Measurements from ENCODE around the gene FITM1.

Gene FITM1

DNA sequence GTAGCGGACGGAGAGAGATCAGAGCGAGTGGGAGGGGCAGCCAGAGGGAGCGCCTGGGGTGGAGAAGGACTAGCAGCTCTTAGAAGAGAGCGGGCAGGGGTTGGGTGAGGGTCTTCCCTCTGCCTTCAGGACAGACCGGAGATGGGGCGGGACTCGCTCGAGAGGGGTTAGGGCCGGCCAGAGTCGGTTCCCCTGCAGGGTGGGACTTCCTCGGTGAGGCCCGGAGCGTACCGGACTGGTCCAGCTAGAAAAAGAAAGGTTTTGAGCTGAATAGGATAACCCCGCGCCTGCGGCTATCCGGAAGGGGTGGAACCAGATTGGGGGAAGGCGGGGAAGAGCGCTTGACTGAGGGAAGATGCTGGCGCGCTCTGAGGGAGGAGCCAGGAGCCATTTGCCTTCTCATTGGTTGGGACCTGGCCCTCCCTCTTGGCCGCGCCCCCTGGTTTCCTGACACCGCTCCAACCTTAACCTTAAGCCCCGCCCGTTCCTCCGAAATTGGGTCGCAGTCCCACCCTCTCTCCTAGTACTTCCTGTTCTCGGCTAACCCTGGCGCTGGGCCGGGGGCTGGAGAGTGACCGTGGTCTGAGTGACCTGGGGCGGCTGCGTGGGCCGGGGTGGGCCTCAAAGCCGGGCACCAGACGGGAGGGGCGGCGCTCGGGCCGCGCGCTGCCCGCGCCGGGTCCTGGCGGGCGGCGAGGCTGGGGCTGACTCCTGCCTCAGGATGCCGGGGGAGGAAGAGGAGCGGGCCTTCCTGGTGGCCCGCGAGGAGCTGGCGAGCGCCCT is 16.7 kb downstream of the FITM1 start, which contains the start of gene RNF31 (continued):
- no peak for TF ChIP-seq ZNF311 (tag by site-specific recombination; IDR thresholded peaks at IDR 0.05; ENCODE audit: borderline replicate concordance)
- TF ChIP-seq ZNF132 (tag by site-specific recombination; IDR thresholded peaks at IDR 0.05; ENCODE audit: borderline replicate concordance): no peak
- no peak for TF ChIP-seq ZFP41 (tag by site-specific recombination; IDR thresholded peaks at IDR 0.05; ENCODE audit: borderline replicate concordance)
- 0 out of 2 replicates have a peak, but pooled peaks have one; percentile 32 for TF ChIP-seq WT1 (tag by site-specific recombination; IDR thresholded peaks at IDR 0.05)
- TF ChIP-seq, protein P1, sequence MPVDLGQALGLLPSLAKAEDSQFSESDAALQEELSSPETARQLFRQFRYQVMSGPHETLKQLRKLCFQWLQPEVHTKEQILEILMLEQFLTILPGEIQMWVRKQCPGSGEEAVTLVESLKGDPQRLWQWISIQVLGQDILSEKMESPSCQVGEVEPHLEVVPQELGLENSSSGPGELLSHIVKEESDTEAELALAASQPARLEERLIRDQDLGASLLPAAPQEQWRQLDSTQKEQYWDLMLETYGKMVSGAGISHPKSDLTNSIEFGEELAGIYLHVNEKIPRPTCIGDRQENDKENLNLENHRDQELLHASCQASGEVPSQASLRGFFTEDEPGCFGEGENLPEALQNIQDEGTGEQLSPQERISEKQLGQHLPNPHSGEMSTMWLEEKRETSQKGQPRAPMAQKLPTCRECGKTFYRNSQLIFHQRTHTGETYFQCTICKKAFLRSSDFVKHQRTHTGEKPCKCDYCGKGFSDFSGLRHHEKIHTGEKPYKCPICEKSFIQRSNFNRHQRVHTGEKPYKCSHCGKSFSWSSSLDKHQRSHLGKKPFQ (tag by site-specific recombination; IDR thresholded peaks at IDR 0.05): no peak
- TF ChIP-seq, protein P2, sequence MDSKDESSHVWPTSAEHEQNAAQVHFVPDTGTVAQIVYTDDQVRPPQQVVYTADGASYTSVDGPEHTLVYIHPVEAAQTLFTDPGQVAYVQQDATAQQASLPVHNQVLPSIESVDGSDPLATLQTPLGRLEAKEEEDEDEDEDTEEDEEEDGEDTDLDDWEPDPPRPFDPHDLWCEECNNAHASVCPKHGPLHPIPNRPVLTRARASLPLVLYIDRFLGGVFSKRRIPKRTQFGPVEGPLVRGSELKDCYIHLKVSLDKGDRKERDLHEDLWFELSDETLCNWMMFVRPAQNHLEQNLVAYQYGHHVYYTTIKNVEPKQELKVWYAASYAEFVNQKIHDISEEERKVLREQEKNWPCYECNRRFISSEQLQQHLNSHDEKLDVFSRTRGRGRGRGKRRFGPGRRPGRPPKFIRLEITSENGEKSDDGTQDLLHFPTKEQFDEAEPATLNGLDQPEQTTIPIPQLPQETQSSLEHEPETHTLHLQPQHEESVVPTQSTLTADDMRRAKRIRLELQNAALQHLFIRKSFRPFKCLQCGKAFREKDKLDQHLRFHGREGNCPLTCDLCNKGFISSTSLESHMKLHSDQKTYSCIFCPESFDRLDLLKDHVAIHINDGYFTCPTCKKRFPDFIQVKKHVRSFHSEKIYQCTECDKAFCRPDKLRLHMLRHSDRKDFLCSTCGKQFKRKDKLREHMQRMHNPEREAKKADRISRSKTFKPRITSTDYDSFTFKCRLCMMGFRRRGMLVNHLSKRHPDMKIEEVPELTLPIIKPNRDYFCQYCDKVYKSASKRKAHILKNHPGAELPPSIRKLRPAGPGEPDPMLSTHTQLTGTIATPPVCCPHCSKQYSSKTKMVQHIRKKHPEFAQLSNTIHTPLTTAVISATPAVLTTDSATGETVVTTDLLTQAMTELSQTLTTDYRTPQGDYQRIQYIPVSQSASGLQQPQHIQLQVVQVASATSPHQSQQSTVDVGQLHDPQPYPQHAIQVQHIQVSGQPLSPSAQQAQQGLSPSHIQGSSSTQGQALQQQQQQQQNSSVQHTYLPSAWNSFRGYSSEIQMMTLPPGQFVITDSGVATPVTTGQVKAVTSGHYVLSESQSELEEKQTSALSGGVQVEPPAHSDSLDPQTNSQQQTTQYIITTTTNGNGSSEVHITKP (tag by site-specific recombination; IDR thresholded peaks at IDR 0.05): peak; percentile 77
- TF ChIP-seq ZNF670 (tag by site-specific recombination; IDR thresholded peaks at IDR 0.05; ENCODE audit: low read depth): no peak
- peak; percentile 88 for TF ChIP-seq SP3 (tag by site-specific recombination; IDR thresholded peaks at IDR 0.05)
- no peak for TF ChIP-seq ZNF843 (tag by site-specific recombination; IDR thresholded peaks at IDR 0.05)
- TF ChIP-seq, protein P3, sequence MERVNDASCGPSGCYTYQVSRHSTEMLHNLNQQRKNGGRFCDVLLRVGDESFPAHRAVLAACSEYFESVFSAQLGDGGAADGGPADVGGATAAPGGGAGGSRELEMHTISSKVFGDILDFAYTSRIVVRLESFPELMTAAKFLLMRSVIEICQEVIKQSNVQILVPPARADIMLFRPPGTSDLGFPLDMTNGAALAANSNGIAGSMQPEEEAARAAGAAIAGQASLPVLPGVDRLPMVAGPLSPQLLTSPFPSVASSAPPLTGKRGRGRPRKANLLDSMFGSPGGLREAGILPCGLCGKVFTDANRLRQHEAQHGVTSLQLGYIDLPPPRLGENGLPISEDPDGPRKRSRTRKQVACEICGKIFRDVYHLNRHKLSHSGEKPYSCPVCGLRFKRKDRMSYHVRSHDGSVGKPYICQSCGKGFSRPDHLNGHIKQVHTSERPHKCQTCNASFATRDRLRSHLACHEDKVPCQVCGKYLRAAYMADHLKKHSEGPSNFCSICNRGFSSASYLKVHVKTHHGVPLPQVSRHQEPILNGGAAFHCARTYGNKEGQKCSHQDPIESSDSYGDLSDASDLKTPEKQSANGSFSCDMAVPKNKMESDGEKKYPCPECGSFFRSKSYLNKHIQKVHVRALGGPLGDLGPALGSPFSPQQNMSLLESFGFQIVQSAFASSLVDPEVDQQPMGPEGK (tag by site-specific recombination; IDR thresholded peaks at IDR 0.05): 0 out of 2 replicates have a peak, but pooled peaks have one; percentile 9
- TF ChIP-seq, protein P4, sequence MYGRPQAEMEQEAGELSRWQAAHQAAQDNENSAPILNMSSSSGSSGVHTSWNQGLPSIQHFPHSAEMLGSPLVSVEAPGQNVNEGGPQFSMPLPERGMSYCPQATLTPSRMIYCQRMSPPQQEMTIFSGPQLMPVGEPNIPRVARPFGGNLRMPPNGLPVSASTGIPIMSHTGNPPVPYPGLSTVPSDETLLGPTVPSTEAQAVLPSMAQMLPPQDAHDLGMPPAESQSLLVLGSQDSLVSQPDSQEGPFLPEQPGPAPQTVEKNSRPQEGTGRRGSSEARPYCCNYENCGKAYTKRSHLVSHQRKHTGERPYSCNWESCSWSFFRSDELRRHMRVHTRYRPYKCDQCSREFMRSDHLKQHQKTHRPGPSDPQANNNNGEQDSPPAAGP (tag by site-specific recombination; IDR thresholded peaks at IDR 0.05): peak; percentile 78; the same call in 1 of the 2 replicates
- no peak for TF ChIP-seq ZNF140 (tag by site-specific recombination; IDR thresholded peaks at IDR 0.05)
- TF ChIP-seq, protein P5, sequence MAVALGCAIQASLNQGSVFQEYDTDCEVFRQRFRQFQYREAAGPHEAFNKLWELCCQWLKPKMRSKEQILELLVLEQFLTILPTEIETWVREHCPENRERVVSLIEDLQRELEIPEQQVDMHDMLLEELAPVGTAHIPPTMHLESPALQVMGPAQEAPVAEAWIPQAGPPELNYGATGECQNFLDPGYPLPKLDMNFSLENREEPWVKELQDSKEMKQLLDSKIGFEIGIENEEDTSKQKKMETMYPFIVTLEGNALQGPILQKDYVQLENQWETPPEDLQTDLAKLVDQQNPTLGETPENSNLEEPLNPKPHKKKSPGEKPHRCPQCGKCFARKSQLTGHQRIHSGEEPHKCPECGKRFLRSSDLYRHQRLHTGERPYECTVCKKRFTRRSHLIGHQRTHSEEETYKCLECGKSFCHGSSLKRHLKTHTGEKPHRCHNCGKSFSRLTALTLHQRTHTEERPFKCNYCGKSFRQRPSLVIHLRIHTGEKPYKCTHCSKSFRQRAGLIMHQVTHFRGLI (tag by site-specific recombination; IDR thresholded peaks at IDR 0.05): no peak
- no peak for TF ChIP-seq ZNF529 (tag by site-specific recombination; IDR thresholded peaks at IDR 0.05; ENCODE audit: insufficient replicate concordance)
- no peak for TF ChIP-seq ZNF747 (tag by site-specific recombination; IDR thresholded peaks at IDR 0.05)
- peak; percentile 81 for TF ChIP-seq ZBTB7A (tag by site-specific recombination; IDR thresholded peaks at IDR 0.05; ENCODE audit: low read depth)
- TF ChIP-seq, protein P6, sequence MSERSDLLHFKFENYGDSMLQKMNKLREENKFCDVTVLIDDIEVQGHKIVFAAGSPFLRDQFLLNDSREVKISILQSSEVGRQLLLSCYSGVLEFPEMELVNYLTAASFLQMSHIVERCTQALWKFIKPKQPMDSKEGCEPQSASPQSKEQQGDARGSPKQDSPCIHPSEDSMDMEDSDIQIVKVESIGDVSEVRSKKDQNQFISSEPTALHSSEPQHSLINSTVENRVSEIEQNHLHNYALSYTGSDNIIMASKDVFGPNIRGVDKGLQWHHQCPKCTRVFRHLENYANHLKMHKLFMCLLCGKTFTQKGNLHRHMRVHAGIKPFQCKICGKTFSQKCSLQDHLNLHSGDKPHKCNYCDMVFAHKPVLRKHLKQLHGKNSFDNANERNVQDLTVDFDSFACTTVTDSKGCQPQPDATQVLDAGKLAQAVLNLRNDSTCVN (tag by site-specific recombination; optimal IDR thresholded peaks at IDR 0.05): peak; percentile 28
- TF ChIP-seq, protein P7, sequence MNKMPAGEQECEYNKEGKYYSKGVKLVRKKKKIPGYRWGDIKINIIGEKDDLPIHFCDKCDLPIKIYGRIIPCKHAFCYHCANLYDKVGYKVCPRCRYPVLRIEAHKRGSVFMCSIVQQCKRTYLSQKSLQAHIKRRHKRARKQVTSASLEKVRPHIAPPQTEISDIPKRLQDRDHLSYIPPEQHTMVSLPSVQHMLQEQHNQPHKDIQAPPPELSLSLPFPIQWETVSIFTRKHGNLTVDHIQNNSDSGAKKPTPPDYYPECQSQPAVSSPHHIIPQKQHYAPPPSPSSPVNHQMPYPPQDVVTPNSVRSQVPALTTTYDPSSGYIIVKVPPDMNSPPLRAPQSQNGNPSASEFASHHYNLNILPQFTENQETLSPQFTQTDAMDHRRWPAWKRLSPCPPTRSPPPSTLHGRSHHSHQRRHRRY (tag by site-specific recombination; IDR thresholded peaks at IDR 0.05): no peak
- TF ChIP-seq ZBTB17 (tag by site-specific recombination; IDR thresholded peaks at IDR 0.05): no peak; the same call in 1 of the 2 replicates
- TF ChIP-seq, protein P8, sequence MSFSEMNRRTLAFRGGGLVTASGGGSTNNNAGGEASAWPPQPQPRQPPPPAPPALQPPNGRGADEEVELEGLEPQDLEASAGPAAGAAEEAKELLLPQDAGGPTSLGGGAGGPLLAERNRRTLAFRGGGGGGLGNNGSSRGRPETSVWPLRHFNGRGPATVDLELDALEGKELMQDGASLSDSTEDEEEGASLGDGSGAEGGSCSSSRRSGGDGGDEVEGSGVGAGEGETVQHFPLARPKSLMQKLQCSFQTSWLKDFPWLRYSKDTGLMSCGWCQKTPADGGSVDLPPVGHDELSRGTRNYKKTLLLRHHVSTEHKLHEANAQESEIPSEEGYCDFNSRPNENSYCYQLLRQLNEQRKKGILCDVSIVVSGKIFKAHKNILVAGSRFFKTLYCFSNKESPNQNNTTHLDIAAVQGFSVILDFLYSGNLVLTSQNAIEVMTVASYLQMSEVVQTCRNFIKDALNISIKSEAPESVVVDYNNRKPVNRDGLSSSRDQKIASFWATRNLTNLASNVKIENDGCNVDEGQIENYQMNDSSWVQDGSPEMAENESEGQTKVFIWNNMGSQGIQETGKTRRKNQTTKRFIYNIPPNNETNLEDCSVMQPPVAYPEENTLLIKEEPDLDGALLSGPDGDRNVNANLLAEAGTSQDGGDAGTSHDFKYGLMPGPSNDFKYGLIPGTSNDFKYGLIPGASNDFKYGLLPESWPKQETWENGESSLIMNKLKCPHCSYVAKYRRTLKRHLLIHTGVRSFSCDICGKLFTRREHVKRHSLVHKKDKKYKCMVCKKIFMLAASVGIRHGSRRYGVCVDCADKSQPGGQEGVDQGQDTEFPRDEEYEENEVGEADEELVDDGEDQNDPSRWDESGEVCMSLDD (tag by site-specific recombination; IDR thresholded peaks at IDR 0.05): peak; percentile 2; the same call in 1 of the 2 replicates
- TF ChIP-seq GLI2 (tag by site-specific recombination; IDR thresholded peaks at IDR 0.05; ENCODE audit: borderline replicate concordance, low read depth): no peak
- 0 out of 2 replicates have a peak, but pooled peaks have one; percentile 19 for TF ChIP-seq REPIN1 (tag by site-specific recombination; IDR thresholded peaks at IDR 0.05; ENCODE audit: low read depth)

All from HEK293 (cell line).